GM23248 (cell line): ENCODE measurements around the gene SV2B.

Source experiments
- EZH2 ChIP-seq: fragments of 200-600 bp; sonication (generic); IDR thresholded peaks from 2 replicates; pipeline ENCODE4 v1.6.1; 2018; ENCODE audit warnings: antibody characterized with exemption, mild to moderate bottlenecking; ENCODE audit not compliant: insufficient read depth, poor library complexity, severe bottlenecking
- EZH2phosphoT487 ChIP-seq: fragments of 200-600 bp; sonication (generic); IDR thresholded peaks from 2 replicates; pipeline ENCODE4 v1.6.1; 2018; ENCODE audit warnings: antibody characterized with exemption, moderate library complexity, mild to moderate bottlenecking, low read depth; ENCODE audit not compliant: insufficient read depth

DNA sequence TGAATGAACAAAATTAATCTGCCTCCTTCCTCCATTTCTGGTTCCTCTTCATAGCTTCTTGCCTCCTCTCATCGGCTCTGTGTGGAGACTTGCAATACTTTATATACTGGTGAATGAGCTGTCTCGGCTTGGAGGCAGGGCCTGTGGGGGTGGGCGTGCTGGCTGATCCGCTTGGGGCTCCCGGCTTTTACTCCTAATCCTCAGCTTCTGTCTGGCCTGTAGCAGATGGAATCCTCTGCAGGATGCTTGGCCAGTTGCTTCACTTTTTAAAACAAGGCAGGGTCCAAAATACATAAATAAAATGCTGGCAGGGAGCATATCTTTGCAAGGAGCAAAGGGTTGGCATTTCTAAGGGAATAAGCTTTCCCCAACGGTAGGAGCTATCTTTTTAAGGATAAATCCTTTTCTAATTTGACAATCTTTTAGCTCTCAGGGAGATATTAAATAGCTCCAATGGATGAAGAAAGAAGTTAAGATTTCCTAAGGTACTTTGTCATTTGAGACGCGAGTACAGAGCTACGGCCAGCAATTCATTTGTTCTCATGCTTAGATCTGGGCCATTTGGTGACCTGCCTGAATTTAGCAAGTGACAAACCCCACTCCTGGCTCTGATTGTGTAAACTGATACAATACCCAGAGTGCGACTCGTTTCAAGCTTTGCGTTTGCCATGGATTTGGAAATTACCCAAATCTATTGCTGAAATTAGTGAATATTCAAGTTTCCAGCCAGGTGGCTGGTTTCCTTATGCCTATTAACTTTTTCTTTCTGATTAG is 18.9 kb downstream of the SV2B start:
- TF ChIP-seq EZH2 (no peak), EZH2phosphoT487 (no peak)
